Memory B cell (primary cell): ENCODE data around the gene LRRC4C.

Experiments used
- ATAC-seq: fragments of 150-1000 bp; cut with Tn5 transposase; 2 replicates; pipeline ENCODE4 v1.10.0; 2021; ENCODE audit warnings: low read depth, mild to moderate bottlenecking, moderate library complexity
- DNase-seq, 2 donors: peaks; one replicate each; pipeline ENCODE4 v3.0.0; 2022; ENCODE audit warnings: low spot score in 2 of 2
- H3K27ac Mint-ChIP-seq: one replicate; pipeline ENCODE4 v1.8.0; 2022; ENCODE audit warnings: mild to moderate bottlenecking, moderate library complexity, mixed read lengths
- H3K27me3 Mint-ChIP-seq: one replicate; pipeline ENCODE4 v1.8.0; 2022; ENCODE audit warnings: mixed read lengths
- H3K36me3 Mint-ChIP-seq: one replicate; pipeline ENCODE4 v1.8.0; 2022; ENCODE audit warnings: mild to moderate bottlenecking, mixed read lengths
- H3K4me1 Mint-ChIP-seq: one replicate; pipeline ENCODE4 v1.8.0; 2022; ENCODE audit warnings: mixed read lengths
- H3K4me3 Mint-ChIP-seq: one replicate; pipeline ENCODE4 v1.8.0; 2022; ENCODE audit warnings: mild to moderate bottlenecking, moderate library complexity, mixed read lengths
- H3K9me3 Mint-ChIP-seq: one replicate; pipeline ENCODE4 v1.8.0; 2022; ENCODE audit warnings: mixed read lengths

LRRC4C gene

DNA sequence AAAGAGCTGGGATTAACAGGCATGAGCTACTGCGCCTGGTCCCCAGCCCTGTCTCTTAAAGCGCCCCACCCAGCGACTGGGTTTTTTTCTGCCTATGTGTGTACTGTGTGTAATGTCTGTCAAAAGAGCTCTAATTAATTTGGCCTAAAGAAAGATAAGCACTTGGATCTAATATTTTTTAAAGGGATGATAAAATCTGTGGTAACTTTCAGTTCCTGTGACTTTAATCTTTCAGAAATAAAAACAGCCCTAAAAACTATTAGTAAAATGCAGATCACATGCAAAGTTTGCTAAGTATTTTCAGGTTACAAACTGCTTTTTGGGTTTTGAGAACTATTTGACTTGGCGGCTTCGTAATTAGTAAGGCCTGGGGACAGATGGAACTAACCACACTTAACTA is 1358.7 kb downstream of the LRRC4C start:
- H3K4me3 Mint-ChIP-seq, result no peak overlapping the region

DNA sequence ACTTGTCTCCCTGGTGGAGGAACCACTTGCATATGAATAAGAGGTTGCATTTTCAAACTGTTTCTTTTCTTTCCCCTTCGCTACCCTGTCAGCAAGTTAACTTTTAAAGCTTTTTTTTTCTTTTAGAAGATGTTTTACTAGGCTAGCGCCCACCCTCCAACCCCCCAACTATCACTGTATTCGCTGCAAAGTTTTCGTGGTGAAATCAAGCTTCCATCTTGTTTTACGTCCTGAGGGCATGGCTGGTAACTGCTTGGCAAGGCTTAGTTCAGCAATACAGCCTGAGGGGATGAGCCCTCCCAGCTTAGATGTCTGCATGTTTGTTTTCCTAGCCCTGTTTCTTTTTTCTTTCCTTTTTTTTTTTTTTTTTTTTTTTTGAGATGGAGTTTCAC is 1359.3 kb downstream of the LRRC4C start:
- Mint-ChIP-seq H3K9me3 (peaks cover 6% of the 10 kb centered on the region), H3K4me1 (no peaks in the 10 kb centered on the region), H3K36me3 (no peaks in the 10 kb centered on the region), H3K27ac (no peak overlapping the region), H3K27me3 (no peaks in the 10 kb centered on the region), H3K4me3 (no peak overlapping the region)
- DNase-seq, result no peak
- no peak for ATAC-seq

More for the DNA sequence above, 1358.7 kb downstream of the LRRC4C start:
- no peaks in the 10 kb centered on the region for H3K27me3 Mint-ChIP-seq
- H3K36me3 Mint-ChIP-seq, result no peaks in the 10 kb centered on the region
- no peak overlapping the region for H3K27ac Mint-ChIP-seq
- no peak for DNase-seq
- no peak for ATAC-seq
- H3K4me1 Mint-ChIP-seq, result no peaks in the 10 kb centered on the region
- peaks cover 6% of the 10 kb centered on the region for H3K9me3 Mint-ChIP-seq

DNA sequence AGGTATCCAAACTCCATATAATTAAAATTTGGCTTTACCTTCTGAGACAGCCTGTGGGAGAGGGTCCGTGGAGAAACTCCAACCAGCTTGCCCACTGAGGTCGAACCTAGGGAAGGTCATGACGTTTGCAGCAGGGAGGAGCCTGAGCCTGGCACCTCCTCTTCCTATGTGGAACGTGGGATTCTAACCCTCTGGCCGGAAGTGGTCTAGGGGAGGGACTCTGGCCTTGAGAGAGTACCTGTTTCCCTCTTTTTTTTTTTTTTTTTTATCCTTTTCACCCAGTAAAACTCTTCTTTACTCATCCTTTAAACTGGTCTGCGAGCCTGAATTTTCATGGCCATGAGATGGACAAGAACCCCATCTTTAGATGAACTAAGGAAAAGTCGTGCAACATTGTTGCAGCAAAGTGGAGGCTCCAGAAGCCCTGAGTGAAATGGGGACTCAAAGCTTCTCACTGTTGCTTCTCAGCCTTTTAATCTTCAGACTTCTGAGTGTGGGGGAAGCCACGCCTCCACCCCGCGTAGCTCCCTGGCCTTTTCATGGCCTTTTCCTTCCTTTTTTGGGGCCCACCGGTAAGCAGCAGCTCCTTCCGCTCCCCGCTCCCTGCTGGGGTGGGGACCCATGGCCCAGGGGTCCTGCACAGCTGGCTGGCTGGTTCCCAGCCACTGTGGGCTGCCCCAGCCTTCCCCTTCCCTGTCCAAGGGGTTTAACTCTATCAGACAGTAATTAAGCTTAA is 1359.9 kb downstream of the LRRC4C start:
- Mint-ChIP-seq H3K27ac (no peak overlapping the region), H3K4me1 (no peaks in the 10 kb centered on the region)

DNA sequence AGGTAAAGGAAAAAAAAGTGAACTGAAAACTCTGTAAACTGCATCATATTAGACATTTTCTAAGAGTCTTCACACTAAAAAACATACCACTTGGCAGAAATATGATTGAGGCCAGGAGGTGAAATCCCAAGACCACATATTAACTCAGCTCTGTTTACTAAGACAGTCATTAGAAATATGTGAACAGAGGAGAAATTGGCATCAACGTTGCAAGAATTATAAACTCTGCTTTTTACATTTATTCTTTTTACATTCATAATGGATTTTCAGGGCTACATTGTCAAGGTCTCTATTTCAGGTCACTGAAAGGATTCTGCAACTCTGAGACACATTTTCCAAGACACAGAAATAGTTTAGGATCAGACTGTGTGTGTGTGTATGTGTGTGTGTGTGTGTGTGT is 1364.0 kb downstream of the LRRC4C start:
- no peak overlapping the region for H3K27ac Mint-ChIP-seq
- no peaks in the 10 kb centered on the region for H3K4me1 Mint-ChIP-seq

More for the DNA sequence above, 1359.9 kb downstream of the LRRC4C start:
- H3K36me3 Mint-ChIP-seq, result no peaks in the 10 kb centered on the region
- no peak for DNase-seq
- H3K9me3 Mint-ChIP-seq, result peaks cover 4% of the 10 kb centered on the region
- H3K4me3 Mint-ChIP-seq, result no peak overlapping the region
- ATAC-seq, result no peak
- H3K27me3 Mint-ChIP-seq, result no peaks in the 10 kb centered on the region

DNA sequence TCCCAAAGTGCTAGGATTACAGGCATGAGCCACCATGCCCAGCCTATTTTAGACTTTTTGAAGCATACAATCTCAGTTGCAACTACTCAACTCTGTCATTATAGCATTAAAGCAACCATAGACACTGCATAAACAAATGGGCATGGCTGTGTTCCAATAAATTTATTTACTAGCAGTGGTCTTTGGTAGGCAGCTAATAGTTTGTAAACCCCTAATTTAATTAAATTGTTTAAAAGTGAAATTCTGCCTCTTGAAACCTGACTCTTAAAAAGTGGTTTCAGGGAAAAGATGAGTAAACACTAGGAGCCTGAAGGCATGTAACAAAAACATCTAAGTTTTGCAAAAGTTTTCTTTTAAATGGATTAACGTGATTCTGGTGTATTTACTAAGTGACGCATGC is 1364.5 kb downstream of the LRRC4C start:
- no peak for DNase-seq
- peaks cover 3% of the 10 kb centered on the region for H3K9me3 Mint-ChIP-seq
- H3K4me1 Mint-ChIP-seq, result no peaks in the 10 kb centered on the region
- ATAC-seq, result no peak
- H3K4me3 Mint-ChIP-seq, result no peak overlapping the region
- no peaks in the 10 kb centered on the region for H3K36me3 Mint-ChIP-seq
- no peaks in the 10 kb centered on the region for H3K27me3 Mint-ChIP-seq
- no peak overlapping the region for H3K27ac Mint-ChIP-seq

More for the DNA sequence above, 1364.0 kb downstream of the LRRC4C start:
- Mint-ChIP-seq H3K9me3 (peaks cover 3% of the 10 kb centered on the region), H3K4me3 (no peak overlapping the region), H3K27me3 (no peaks in the 10 kb centered on the region), H3K36me3 (no peaks in the 10 kb centered on the region)
- ATAC-seq (no peak), DNase-seq (no peak)

DNA sequence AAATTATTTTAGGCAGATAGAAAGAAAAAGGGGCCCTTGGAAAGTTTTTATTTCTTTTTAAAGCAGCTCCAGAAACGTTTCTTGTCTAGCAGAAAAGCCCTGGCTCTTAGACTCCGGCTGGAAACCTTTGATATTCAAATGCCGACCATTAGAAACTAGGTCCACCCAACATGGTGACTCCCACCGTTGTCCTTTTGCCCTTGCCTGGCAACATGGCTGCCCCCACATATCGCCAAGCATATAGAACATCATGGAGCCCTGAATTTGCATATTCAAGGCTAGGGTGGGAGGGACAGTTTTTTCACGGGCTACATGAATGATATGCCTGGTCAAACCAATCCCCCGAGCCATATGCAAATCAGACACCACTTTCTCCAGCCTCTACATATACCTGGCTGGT is 1379.0 kb downstream of the LRRC4C start:
- Mint-ChIP-seq H3K27ac (no peak overlapping the region), H3K9me3 (peaks cover 17% of the 10 kb centered on the region), H3K4me1 (no peaks in the 10 kb centered on the region)

More for the DNA sequence above, 1379.0 kb downstream of the LRRC4C start:
- H3K4me3 Mint-ChIP-seq, result no peak overlapping the region
- DNase-seq (no peak), ATAC-seq (no peak)
- H3K36me3 Mint-ChIP-seq, result no peaks in the 10 kb centered on the region
- H3K27me3 Mint-ChIP-seq, result no peaks in the 10 kb centered on the region
